Naive thymus-derived CD4-positive, alpha-beta T cell (primary cell): ENCODE results near the gene WTAP. TPM values are rescaled to one million over a fixed set of nuclear protein-coding genes. Genes with fewer than 3 reads are reported as not detected.

Source experiments
- ATAC-seq: fragments of 150-1000 bp; cut with Tn5 transposase; 2 replicates; pipeline ENCODE4 v1.10.0; 2021; ENCODE audit warnings: mild to moderate bottlenecking, moderate library complexity
- CTCF ChIA-PET: fragments of 350-600 bp; sonication (Branson Sonifier 250); formaldehyde crosslinking; loops from one replicate; lab custom pipeline; 2021; ENCODE audit warnings: antibody characterized with exemption; lab: Charles Lee
- POLR2A ChIA-PET: fragments of 350-600 bp; sonication (Branson Sonifier 250); formaldehyde crosslinking; loops from one replicate; lab custom pipeline; 2021; ENCODE audit warnings: antibody characterized with exemption, inconsistent platforms; lab: Charles Lee
- DNase-seq, 9 donors: peaks; one replicate each; pipeline versions ENCODE4 v3.0.0 to v3.0.0-alpha.2; 2020 to 2022; ENCODE audit warnings: mixed read lengths in 1 of 9
- H3K27ac ChIP-seq: one replicate; pipeline ENCODE4 v1.7.0; 2013; ENCODE audit warnings: mild to moderate bottlenecking, low read depth, low read length, moderate library complexity
- H3K27me3 ChIP-seq, 2 donors: one replicate each; pipeline ENCODE4 v1.7.0; 2013; ENCODE audit warnings: low read length in 2 of 2, mild to moderate bottlenecking in 2 of 2, moderate library complexity in 2 of 2; ENCODE audit not compliant: control insufficient read depth in 2 of 2, insufficient read depth in 2 of 2
- H3K36me3 ChIP-seq, 3 experiments: 1 replicate in 2 of 3; 2 replicates in 1 of 3; pipeline ENCODE4 v1.7.0; 2013; ENCODE audit warnings: low read length in 3 of 3, mild to moderate bottlenecking in 3 of 3, moderate library complexity in 1 of 3; ENCODE audit not compliant: insufficient read depth in 3 of 3, control insufficient read depth in 2 of 3
- H3K4me1 ChIP-seq, 2 donors: one replicate each; pipeline ENCODE4 v1.7.0; 2013; ENCODE audit warnings: low read length in 2 of 2, mild to moderate bottlenecking in 2 of 2, moderate library complexity in 1 of 2; ENCODE audit not compliant: control insufficient read depth in 2 of 2, insufficient read depth in 2 of 2
- H3K4me3 ChIP-seq: 2 replicates; pipeline ENCODE4 v1.7.0; 2013; ENCODE audit warnings: mild to moderate bottlenecking, low read length
- H3K9me3 ChIP-seq, 3 experiments: 1 replicate in 2 of 3; 2 replicates in 1 of 3; pipeline ENCODE4 v1.7.0; 2013; ENCODE audit warnings: low read length in 3 of 3; ENCODE audit not compliant: control insufficient read depth in 2 of 3
- H3K27ac Mint-ChIP-seq, 9 donors: one replicate each; pipeline ENCODE4 v1.8.0; 2020 to 2022; ENCODE audit warnings: mixed read lengths in 9 of 9, mild to moderate bottlenecking in 8 of 9, moderate library complexity in 5 of 9, inconsistent platforms in 2 of 9
- H3K27me3 Mint-ChIP-seq, 5 donors: one replicate each; pipeline ENCODE4 v1.8.0; 2021 to 2022; ENCODE audit warnings: mixed read lengths in 5 of 5, mild to moderate bottlenecking in 1 of 5
- H3K36me3 Mint-ChIP-seq, 5 donors: one replicate each; pipeline ENCODE4 v1.8.0; 2020 to 2022; ENCODE audit warnings: mixed read lengths in 5 of 5, mild to moderate bottlenecking in 3 of 5, inconsistent platforms in 1 of 5
- H3K4me1 Mint-ChIP-seq, 7 donors: one replicate each; pipeline ENCODE4 v1.8.0; 2020 to 2022; ENCODE audit warnings: mixed read lengths in 7 of 7, mild to moderate bottlenecking in 3 of 7, inconsistent platforms in 1 of 7
- H3K4me3 Mint-ChIP-seq, 10 donors: one replicate each; pipeline ENCODE4 v1.8.0; 2020 to 2022; ENCODE audit warnings: mild to moderate bottlenecking in 10 of 10, mixed read lengths in 10 of 10, moderate library complexity in 6 of 10, inconsistent platforms in 2 of 10
- H3K9me3 Mint-ChIP-seq, 11 donors: one replicate each; pipeline ENCODE4 v1.8.0; 2020 to 2022; ENCODE audit warnings: mixed read lengths in 11 of 11, mild to moderate bottlenecking in 4 of 11, inconsistent platforms in 1 of 11, moderate library complexity in 1 of 11
- intact Hi-C, 2 donors: fragments of 100-400 bp; cut with micrococcal nuclease; formaldehyde crosslinking; loops; one replicate each; pipeline ENCODE4 v1.15.1; 2023
- polyA plus RNA-seq, 2 donors: library from polyadenylated mRNA; unstranded; fragments of 300-500 nt; fragmentation: Illumina TruSeq; gene quantifications; one replicate each; pipeline ENCODE4 v1.2.3, GENCODE V29; 2021
- total RNA-seq, 6 experiments: library from RNA in 5 of 6; stranded (reverse) in 5 of 6; gene quantifications; 1 replicate in 5 of 6; 2 replicates in 1 of 6; pipeline ENCODE4 v1.2.3 and lab custom pipeline; 2021 to 2026

The WTAP gene
- total and polyA plus RNA-seq, 7 experiments from 2014 or later: 117 to 152 (median 133) TPM

DNA sequence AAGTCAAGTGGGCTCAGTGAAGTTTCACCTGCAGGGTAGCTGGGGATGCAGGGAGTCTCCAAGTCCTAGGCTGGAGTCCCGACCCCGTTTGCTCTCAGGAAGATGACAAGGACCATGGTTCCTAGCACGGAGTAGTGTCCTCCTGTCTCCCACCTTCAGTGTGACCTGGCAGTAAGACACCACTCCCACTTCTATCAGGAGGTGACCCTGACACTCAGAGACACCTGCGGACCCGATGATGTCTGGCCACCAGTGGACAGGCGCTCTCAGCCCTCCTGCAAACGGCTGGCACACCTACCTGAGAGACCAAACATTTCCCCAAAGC, 35.4 kb upstream of the WTAP start:
- no peaks in the 10 kb centered on the region for H3K27me3 Mint-ChIP-seq
- H3K27me3 ChIP-seq: no peaks in the 10 kb centered on the region
- peak overlapping the region; percentile 94 to 98 (median 96) for H3K27ac Mint-ChIP-seq
- DNase-seq (no peak), ATAC-seq (no peak)
- POLR2A ChIA-PET: interaction anchor here (0.6 to 10.0 kb wide), 13 partner anchors 10 to 1830 kb away, joined by 3 to 115 read pairs (median 4); partner anchors contain the start of genes ACAT2, MRPL18, TCP1 and WTAP
- peaks cover 35 to 69% (median 51%) of the 10 kb centered on the region in 7 donors for H3K4me1 Mint-ChIP-seq
- peak overlapping the region; percentile 74 to 97 (median 93) for H3K4me3 Mint-ChIP-seq
- intact Hi-C loops: loop anchor here (1.0 to 10.0 kb wide), 13 partner anchors 28 to 875 kb away; partner anchors contain the start of gene EZR (in 1 of the 2)
- H3K9me3 ChIP-seq: no peaks in the 10 kb centered on the region
- peak overlapping the region; percentile 90 for H3K27ac ChIP-seq
- H3K4me3 ChIP-seq: peak overlapping the region; percentile 63
- CTCF ChIA-PET: interaction anchor here (0.6 to 2.7 kb wide), 14 partner anchors 10 to 290 kb away, joined by 3 to 12 read pairs (median 4); partner anchors contain the start of gene MRPL18
- peaks cover 2 to 32% (median 4%) of the 10 kb centered on the region in 3 experiments for H3K36me3 ChIP-seq
- peaks cover 0 to 31% (median 20%) of the 10 kb centered on the region in 5 donors for H3K36me3 Mint-ChIP-seq
- peaks cover 23 to 31% of the 10 kb centered on the region in 2 donors for H3K4me1 ChIP-seq
- peaks cover 0 to 5% (median 0%) of the 10 kb centered on the region in 11 donors for H3K9me3 Mint-ChIP-seq

DNA sequence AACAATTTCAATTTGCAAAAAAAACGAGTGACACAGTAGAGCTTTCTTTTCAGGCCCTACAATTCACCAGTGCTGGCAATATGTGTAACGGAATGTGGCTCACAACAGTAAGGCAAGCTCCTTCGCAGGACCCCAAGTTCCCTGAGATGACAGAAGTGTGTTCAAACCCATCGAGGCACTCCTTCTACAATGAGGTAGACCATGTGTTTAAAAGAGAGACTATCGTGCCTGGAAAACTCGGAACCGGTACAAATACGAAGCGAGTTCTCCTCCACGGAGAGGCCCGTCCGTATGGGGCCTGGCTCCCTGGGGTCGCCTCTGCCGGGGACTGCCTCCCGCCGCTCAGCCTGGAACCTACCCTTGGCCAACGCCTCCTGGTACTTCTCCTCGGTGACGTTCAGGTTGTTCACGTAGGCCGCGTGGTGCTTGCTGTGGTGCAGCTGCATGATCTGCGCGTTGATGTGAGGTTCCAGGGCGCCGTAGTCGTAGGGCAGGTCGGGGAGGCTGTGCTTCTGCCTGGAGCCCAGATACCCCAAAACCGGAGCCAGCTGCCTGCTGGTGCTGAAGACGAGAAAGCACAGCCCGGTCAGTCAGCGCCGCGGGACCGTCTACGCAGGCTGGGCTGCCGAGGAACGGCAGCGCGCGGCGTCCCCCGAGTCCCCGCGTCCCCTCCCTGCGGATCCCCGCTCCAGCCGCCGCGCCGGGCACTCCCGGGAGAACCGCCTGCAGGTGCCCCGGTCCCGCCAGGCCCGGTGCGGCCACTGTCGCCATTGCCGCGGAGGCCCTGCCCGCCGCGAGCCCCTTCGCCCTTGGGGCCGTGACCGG, 34.8 kb upstream of the WTAP start:
- Mint-ChIP-seq H3K4me3 (peak overlapping the region; percentile 74 to 97 (median 93)), H3K4me1 (peaks cover 34 to 63% (median 46%) of the 10 kb centered on the region in 7 donors), H3K27ac (peak overlapping the region; percentile 94 to 98 (median 96)), H3K36me3 (peaks cover 0 to 26% (median 19%) of the 10 kb centered on the region in 5 donors), H3K27me3 (no peaks in the 10 kb centered on the region), H3K9me3 (peaks cover 0 to 5% (median 0%) of the 10 kb centered on the region in 11 donors)
- Histone ChIP-seq H3K36me3 (peaks cover 0 to 27% (median 0%) of the 10 kb centered on the region in 3 experiments), H3K9me3 (no peaks in the 10 kb centered on the region), H3K4me1 (peaks cover 18 to 31% of the 10 kb centered on the region in 2 donors), H3K27me3 (no peaks in the 10 kb centered on the region), H3K27ac (peak overlapping the region; percentile 90), H3K4me3 (peak overlapping the region; percentile 63)
- POLR2A ChIA-PET: interaction anchor here (0.6 to 10.0 kb wide), 13 partner anchors 11 to 333 kb away, joined by 3 to 115 read pairs (median 3); partner anchors contain the start of genes ACAT2, MRPL18, TCP1 and WTAP
- CTCF ChIA-PET: interaction anchor here (0.6 to 2.4 kb wide), 11 partner anchors 10 to 289 kb away, joined by 3 to 12 read pairs (median 4); partner anchors contain the start of gene MRPL18
- peak; percentile 43 to 68 (median 56) for DNase-seq
- intact Hi-C loops: loop anchor here (1.0 to 10.0 kb wide), 14 partner anchors 28 to 875 kb away; partner anchors contain the start of genes ACAT2 (in 2 of the 2), WTAP (in 2 of the 2), EZR (in 1 of the 2) and MRPL18 (in 1 of the 2)
- peak; percentile 35 for ATAC-seq

DNA sequence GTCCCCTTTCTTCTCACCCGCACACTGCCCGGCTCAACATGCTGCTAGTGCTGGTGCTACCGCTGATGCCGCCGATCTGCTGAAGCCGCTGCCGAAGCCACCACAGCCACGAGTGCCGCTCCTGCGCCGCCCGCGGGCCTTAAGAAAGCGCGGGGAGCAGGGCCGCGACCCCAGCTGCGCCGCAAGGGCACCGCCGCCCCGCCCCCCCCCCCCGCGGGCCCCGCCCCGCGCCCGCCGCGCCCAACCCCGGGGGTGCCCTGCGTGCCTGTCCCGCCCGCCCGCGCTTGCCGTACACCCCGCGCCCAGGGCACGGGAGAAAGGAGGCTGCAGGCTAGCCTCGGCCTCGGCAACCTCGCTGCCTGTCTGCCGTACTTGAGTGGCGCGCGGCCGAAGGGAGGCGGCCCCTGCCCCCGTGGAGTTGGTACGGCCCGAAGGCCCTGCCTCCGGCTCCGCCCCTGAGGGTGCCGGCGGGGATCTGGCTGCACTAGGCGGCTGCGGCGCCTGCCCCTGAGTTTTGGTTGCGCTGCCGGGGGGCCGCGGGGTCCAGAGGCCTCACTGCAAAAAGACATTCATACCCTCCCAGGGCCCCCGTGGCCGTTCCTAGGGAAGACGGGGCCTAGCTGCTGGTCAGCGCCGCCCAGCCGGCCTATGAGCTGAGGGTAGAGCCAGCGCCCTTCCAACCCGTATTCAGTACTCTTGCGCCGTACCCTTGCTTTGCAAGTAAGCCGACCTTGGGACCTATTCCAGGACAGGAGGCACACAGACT, 34.0 kb upstream of the WTAP start, which contains the start of gene SOD2:
Gene SOD2 (minus strand): TSS at position 114 of the 766 bp plus-strand sequence. CDS start 74 bp downstream, at position 40.
- peaks cover 31 to 62% (median 44%) of the 10 kb centered on the region in 7 donors for H3K4me1 Mint-ChIP-seq
- H3K27me3 Mint-ChIP-seq: no peaks in the 10 kb centered on the region
- no peaks in the 10 kb centered on the region for H3K27me3 ChIP-seq
- POLR2A ChIA-PET: interaction anchor here (0.8 to 10.0 kb wide), 9 partner anchors 18 to 322 kb away, joined by 3 to 115 read pairs (median 6); partner anchors contain the start of genes ACAT2, MRPL18, TCP1 and WTAP
- H3K36me3 ChIP-seq: peaks cover 0 to 19% (median 0%) of the 10 kb centered on the region in 3 experiments
- ATAC-seq: peak; percentile 84
- peaks cover 0 to 5% (median 0%) of the 10 kb centered on the region in 11 donors for H3K9me3 Mint-ChIP-seq
- H3K4me3 Mint-ChIP-seq: peak within 1 kb of the TSS; percentile 74 to 97 (median 94)
- peak within 1 kb of the TSS; percentile 63 for H3K4me3 ChIP-seq
- H3K4me1 ChIP-seq: peaks cover 18 to 31% of the 10 kb centered on the region in 2 donors
- H3K9me3 ChIP-seq: no peaks in the 10 kb centered on the region
- CTCF ChIA-PET: interaction anchor here (0.9 to 1.5 kb wide), 3 partner anchors 24 to 247 kb away, joined by 3 to 4 read pairs (median 3); partner anchors contain the start of gene WTAP
- peak within 1 kb of the TSS; percentile 90 for H3K27ac ChIP-seq
- peaks cover 0 to 22% (median 14%) of the 10 kb centered on the region in 5 donors for H3K36me3 Mint-ChIP-seq
- intact Hi-C loops: loop anchor here (1.0 to 10.0 kb wide), 13 partner anchors 34 to 876 kb away; partner anchors contain the start of genes ACAT2 (in 2 of the 2), WTAP (in 2 of the 2), EZR (in 1 of the 2) and MRPL18 (in 1 of the 2)
- DNase-seq: peak; percentile 75 to 92 (median 85)
- peak within 1 kb of the TSS; percentile 94 to 98 (median 97) for H3K27ac Mint-ChIP-seq

DNA sequence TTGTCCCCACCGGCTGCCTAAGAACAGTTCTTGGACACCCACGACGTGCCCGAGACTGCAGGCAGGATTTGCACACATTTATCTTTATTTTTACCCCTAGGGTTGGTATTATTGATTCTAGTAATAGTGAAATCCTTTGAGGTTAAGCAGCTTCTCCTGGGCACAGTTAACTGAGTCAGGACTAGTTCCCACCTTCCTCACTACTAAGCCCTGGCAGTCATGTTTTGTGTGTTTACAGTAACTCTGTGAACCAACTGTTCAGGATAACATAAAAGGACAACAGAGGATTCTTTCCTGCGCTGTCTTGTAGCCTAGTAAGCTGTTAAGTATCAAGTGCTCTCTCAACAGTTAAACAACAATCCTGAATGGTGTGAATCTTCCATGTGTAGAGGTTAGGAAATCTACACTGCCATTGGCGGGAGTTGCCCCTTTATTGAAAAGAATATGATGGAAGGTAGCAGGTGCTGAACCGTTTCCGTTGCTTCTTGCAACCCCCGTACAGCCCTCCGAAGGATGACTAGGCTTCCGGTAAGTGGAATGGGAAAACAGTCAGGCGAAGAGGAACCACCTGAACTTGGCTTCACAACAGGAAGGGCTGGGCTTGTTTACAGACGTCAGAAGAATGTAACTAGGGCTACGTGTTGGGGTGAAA, 33.3 kb upstream of the WTAP start:
- no peaks in the 10 kb centered on the region for H3K27me3 ChIP-seq
- Mint-ChIP-seq H3K27me3 (no peaks in the 10 kb centered on the region), H3K4me1 (peaks cover 24 to 54% (median 37%) of the 10 kb centered on the region in 7 donors), H3K9me3 (peaks cover 0 to 5% (median 0%) of the 10 kb centered on the region in 11 donors), H3K4me3 (peak overlapping the region; percentile 74 to 96 (median 93)), H3K36me3 (peaks cover 0 to 20% (median 7%) of the 10 kb centered on the region in 5 donors), H3K27ac (peak overlapping the region; percentile 91 to 98 (median 96))
- H3K9me3 ChIP-seq: no peaks in the 10 kb centered on the region
- ChIA-PET CTCF (interaction anchor here (0.9 to 1.7 kb wide), 4 partner anchors 23 to 247 kb away, joined by 3 to 6 read pairs (median 4); partner anchors contain the start of gene WTAP), POLR2A (interaction anchor here (0.6 to 10.0 kb wide), 13 partner anchors 17 to 321 kb away, joined by 3 to 115 read pairs (median 5); partner anchors contain the start of genes ACAT2, IGF2R, MRPL18 and TCP1)
- H3K36me3 ChIP-seq: peaks cover 0 to 12% (median 0%) of the 10 kb centered on the region in 3 experiments
- peak in 8 of 9 donors; percentile 28 to 81 (median 72) for DNase-seq
- peak; percentile 34 for ATAC-seq
- H3K27ac ChIP-seq: peak overlapping the region; percentile 90
- intact Hi-C loops: loop anchor here (1.0 to 10.0 kb wide), 15 partner anchors 33 to 877 kb away; partner anchors contain the start of genes ACAT2 (in 2 of the 2), WTAP (in 2 of the 2), EZR (in 1 of the 2) and MRPL18 (in 1 of the 2)
- peak overlapping the region; percentile 63 for H3K4me3 ChIP-seq
- peaks cover 18 to 31% of the 10 kb centered on the region in 2 donors for H3K4me1 ChIP-seq

DNA sequence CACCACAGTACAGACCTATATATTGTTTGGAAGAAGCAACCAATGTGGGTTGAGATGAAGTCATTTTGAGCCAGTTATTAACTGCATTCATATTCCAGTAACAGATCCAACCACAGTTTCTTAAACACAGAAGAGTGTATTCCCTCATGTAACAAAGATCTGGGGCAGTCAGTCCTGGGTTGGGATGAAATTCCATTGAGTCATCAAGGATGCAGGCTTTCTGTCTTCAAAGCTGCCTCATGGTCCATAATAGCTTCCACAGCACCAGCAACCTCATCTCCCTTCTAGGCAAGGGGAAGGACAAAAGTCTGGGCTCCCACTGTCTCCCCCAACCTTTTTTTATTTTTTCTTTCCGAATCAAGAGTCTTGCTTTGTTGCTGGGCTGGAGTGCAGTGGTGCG, 31.3 kb upstream of the WTAP start:
- no peaks in the 10 kb centered on the region for H3K27me3 ChIP-seq
- no peak overlapping the region for H3K27ac ChIP-seq
- no peak for DNase-seq
- H3K4me1 Mint-ChIP-seq: peaks cover 21 to 48% (median 32%) of the 10 kb centered on the region in 7 donors
- ChIA-PET POLR2A (interaction anchor here (10.0 kb wide), 1 partner anchor 33 kb away, joined by 115 read pairs; the partner anchor contains the start of gene WTAP), CTCF (interaction anchor here (1.0 to 1.2 kb wide), 2 partner anchors 31 to 158 kb away, joined by 4 to 5 read pairs; partner anchors contain the start of gene WTAP)
- no peaks in the 10 kb centered on the region for H3K36me3 ChIP-seq
- intact Hi-C loops: loop anchor here (2.0 to 10.0 kb wide), 2 partner anchors 321 to 369 kb away; no protein-coding TSS in a partner anchor
- peaks cover 0 to 5% (median 0%) of the 10 kb centered on the region in 11 donors for H3K9me3 Mint-ChIP-seq
- H3K4me3 ChIP-seq: no peak overlapping the region
- H3K36me3 Mint-ChIP-seq: peaks cover 0 to 21% (median 5%) of the 10 kb centered on the region in 5 donors
- no peaks in the 10 kb centered on the region for H3K9me3 ChIP-seq
- peak overlapping the region; percentile 25 to 98 (median 96) for H3K27ac Mint-ChIP-seq
- peaks cover 18 to 31% of the 10 kb centered on the region in 2 donors for H3K4me1 ChIP-seq
- ATAC-seq: no peak
- H3K4me3 Mint-ChIP-seq: peak overlapping the region in 3 of 10 donors; percentile 26 to 54 (median 32)
- H3K27me3 Mint-ChIP-seq: no peaks in the 10 kb centered on the region
